H9 (cell line): ENCODE measurements around the gene PSMC1. TPM values are rescaled to one million over a fixed set of nuclear protein-coding genes. Genes with fewer than 3 reads are reported as not detected.

Experiments
- DNase-seq: peaks from one replicate; pipeline ENCODE4 v3.0.0-alpha.2; 2017
- H2AFZ ChIP-seq: one replicate; pipeline ENCODE4 v1.6.1; 2013; ENCODE audit warnings: mild to moderate bottlenecking, low read length, control low read depth, moderate library complexity
- H2AK5ac ChIP-seq: 2 replicates; pipeline ENCODE4 v1.6.1; 2013; ENCODE audit warnings: low read length, control low read depth, mixed read lengths; ENCODE audit not compliant: insufficient read length
- H2BK120ac ChIP-seq: one replicate; pipeline ENCODE4 v1.6.1; 2013; ENCODE audit warnings: low read depth, mild to moderate bottlenecking, low read length, control low read depth, inconsistent platforms; ENCODE audit not compliant: poor library complexity, severe bottlenecking
- H2BK12ac ChIP-seq: 2 replicates; pipeline ENCODE4 v1.6.1; 2013; ENCODE audit warnings: low read length, control low read depth, mixed read lengths, low read depth; ENCODE audit not compliant: insufficient read length
- H2BK15ac ChIP-seq: 2 replicates; pipeline ENCODE4 v1.6.1; 2013; ENCODE audit warnings: low read depth, low read length, control low read depth
- H2BK20ac ChIP-seq: one replicate; pipeline ENCODE4 v1.6.1; 2013; ENCODE audit warnings: low read depth, mild to moderate bottlenecking, low read length, control low read depth, inconsistent platforms; ENCODE audit not compliant: poor library complexity, severe bottlenecking
- H2BK5ac ChIP-seq: 2 replicates; pipeline ENCODE4 v1.6.1; 2013; ENCODE audit warnings: low read length, control low read depth, mixed read lengths; ENCODE audit not compliant: insufficient read length
- H3K14ac ChIP-seq: 2 replicates; pipeline ENCODE4 v1.6.1; 2013; ENCODE audit warnings: low read length, control low read depth; ENCODE audit not compliant: insufficient read depth
- H3K18ac ChIP-seq: 2 replicates; pipeline ENCODE4 v1.6.1; 2013; ENCODE audit warnings: low read depth, mild to moderate bottlenecking, mixed read lengths, low read length, control low read depth; ENCODE audit not compliant: insufficient read length
- H3K23ac ChIP-seq: 2 replicates; pipeline ENCODE4 v1.6.1; 2013; ENCODE audit warnings: low read length, control low read depth, mixed read lengths, low read depth; ENCODE audit not compliant: insufficient read length
- H3K23me2 ChIP-seq: 2 replicates; pipeline ENCODE4 v1.6.1; 2013; ENCODE audit warnings: low read depth, mild to moderate bottlenecking, mixed read lengths, low read length, control low read depth; ENCODE audit not compliant: insufficient read length, poor library complexity, severe bottlenecking
- H3K27ac ChIP-seq: 2 replicates; pipeline ENCODE4 v1.5.1; 2013; ENCODE audit warnings: low read length, control low read depth, mixed read lengths, low read depth; ENCODE audit not compliant: insufficient read length
- H3K27me3 ChIP-seq: 2 replicates; pipeline ENCODE4 v1.6.1; 2013; ENCODE audit warnings: low read length, control low read depth, inconsistent platforms; ENCODE audit not compliant: insufficient read depth
- H3K4ac ChIP-seq: 2 replicates; pipeline ENCODE4 v1.6.1; 2013; ENCODE audit warnings: low read depth, mild to moderate bottlenecking, control low read depth, inconsistent platforms, low read length, moderate library complexity
- H3K4me1 ChIP-seq: 2 replicates; pipeline ENCODE4 v1.6.1; 2013; ENCODE audit warnings: low read length, control low read depth, inconsistent platforms; ENCODE audit not compliant: insufficient read depth
- H3K4me2 ChIP-seq: 2 replicates; pipeline ENCODE4 v1.6.1; 2013; ENCODE audit warnings: low read length, control low read depth, mixed read lengths; ENCODE audit not compliant: insufficient read length, insufficient read depth
- H3K56ac ChIP-seq: 2 replicates; pipeline ENCODE4 v1.6.1; 2013; ENCODE audit warnings: low read depth, mild to moderate bottlenecking, mixed read lengths, low read length, control low read depth; ENCODE audit not compliant: insufficient read length
- H3K79me1 ChIP-seq: 2 replicates; pipeline ENCODE4 v1.6.1; 2013; ENCODE audit warnings: low read depth, mild to moderate bottlenecking, moderate library complexity, low read length, control low read depth, inconsistent platforms; ENCODE audit not compliant: insufficient read depth, poor library complexity, severe bottlenecking
- H3K79me2 ChIP-seq: 2 replicates; pipeline ENCODE4 v1.6.1; 2013; ENCODE audit warnings: low read length, control low read depth, inconsistent platforms; ENCODE audit not compliant: insufficient read depth
- H3K9ac ChIP-seq: 2 replicates; pipeline ENCODE4 v1.6.1; 2013; ENCODE audit warnings: low read length, control low read depth, mixed read lengths; ENCODE audit not compliant: insufficient read length; ENCODE audit errors: extremely low read depth
- H3K9me3 ChIP-seq: one replicate; pipeline ENCODE4 v1.6.1; 2013; ENCODE audit warnings: low read depth, low read length, inconsistent platforms; ENCODE audit not compliant: control insufficient read depth
- H3T11ph ChIP-seq: one replicate; pipeline ENCODE4 v1.6.1; 2013; ENCODE audit warnings: mild to moderate bottlenecking, low read length, control low read depth, inconsistent platforms
- H4K20me1 ChIP-seq: one replicate; pipeline ENCODE4 v1.6.1; 2013; ENCODE audit not compliant: control insufficient read depth, insufficient read length, insufficient read depth
- H4K5ac ChIP-seq: 2 replicates; pipeline ENCODE4 v1.6.1; 2013; ENCODE audit warnings: low read depth, mild to moderate bottlenecking, mixed read lengths, low read length, control low read depth; ENCODE audit not compliant: insufficient read length
- H4K8ac ChIP-seq: replicated peaks from 2 replicates; pipeline ENCODE4 v1.6.1; 2013; ENCODE audit warnings: low read length, control low read depth, mixed read lengths, low read depth; ENCODE audit not compliant: insufficient read length
- H4K91ac ChIP-seq: 2 replicates; pipeline ENCODE4 v1.6.1; 2013; ENCODE audit warnings: low read depth, mild to moderate bottlenecking, moderate library complexity, mixed read lengths, low read length, control low read depth; ENCODE audit not compliant: insufficient read length
- H3K27ac Mint-ChIP-seq, 3 experiments: 2 replicates in 2 of 3; 3 replicates in 1 of 3; pipeline ENCODE4 v1.8.0; 2020 to 2021; ENCODE audit warnings: mixed read lengths in 3 of 3, mild to moderate bottlenecking in 1 of 3, moderate library complexity in 1 of 3
- H3K27me3 Mint-ChIP-seq: 2 replicates; pipeline ENCODE4 v1.8.0; 2021; ENCODE audit warnings: low read depth, mild to moderate bottlenecking, moderate library complexity, mixed read lengths
- H3K36me3 Mint-ChIP-seq, 3 experiments: 2 replicates in 2 of 3; 3 replicates in 1 of 3; pipeline ENCODE4 v1.8.0; 2020 to 2021; ENCODE audit warnings: low read depth in 3 of 3, mixed read lengths in 3 of 3; ENCODE audit not compliant: insufficient read depth in 1 of 3
- H3K4me1 Mint-ChIP-seq, 2 experiments: 2 replicates each; pipeline ENCODE4 v1.8.0; 2020; ENCODE audit warnings: mixed read lengths in 2 of 2
- H3K4me3 Mint-ChIP-seq, 2 experiments: 2 replicates in 1 of 2; 3 replicates in 1 of 2; pipeline ENCODE4 v1.8.0; 2020 to 2021; ENCODE audit warnings: mild to moderate bottlenecking in 2 of 2, mixed read lengths in 2 of 2, moderate library complexity in 1 of 2
- H3K9me3 Mint-ChIP-seq, 2 experiments: 2 replicates in 1 of 2; 3 replicates in 1 of 2; pipeline ENCODE4 v1.8.0; 2020; ENCODE audit warnings: mild to moderate bottlenecking in 2 of 2, mixed read lengths in 2 of 2, moderate library complexity in 1 of 2
- WGBS: extraction: QIAGEN DNeasy Blood & Tissue Kit; methylation state at CpG from one replicate; pipeline ENCODE4 v1.1.7; 2013; ENCODE audit warnings: missing lambda C conversion rate, low lambda C conversion rate, mixed read lengths; ENCODE audit not compliant: insufficient read length; ENCODE audit errors: extremely low coverage; 5-methylcytosine and 5-hydroxymethylcytosine counted together
- total RNA-seq: library from RNA; stranded (reverse); gene quantifications from 2 replicates; pipeline ENCODE4 v1.2.1, GENCODE V29; 2021
- TF ChIP-seq, protein P1 (sequence below): fragments of 200-600 bp; sonication (generic); conservative IDR thresholded peaks from 3 replicates; pipeline ENCODE4 v1.8.0; 2021; ENCODE audit warnings: antibody characterized with exemption, mild to moderate bottlenecking

Gene PSMC1
- total RNA-seq, 1 experiment from 2014 or later, result 113 TPM

DNA sequence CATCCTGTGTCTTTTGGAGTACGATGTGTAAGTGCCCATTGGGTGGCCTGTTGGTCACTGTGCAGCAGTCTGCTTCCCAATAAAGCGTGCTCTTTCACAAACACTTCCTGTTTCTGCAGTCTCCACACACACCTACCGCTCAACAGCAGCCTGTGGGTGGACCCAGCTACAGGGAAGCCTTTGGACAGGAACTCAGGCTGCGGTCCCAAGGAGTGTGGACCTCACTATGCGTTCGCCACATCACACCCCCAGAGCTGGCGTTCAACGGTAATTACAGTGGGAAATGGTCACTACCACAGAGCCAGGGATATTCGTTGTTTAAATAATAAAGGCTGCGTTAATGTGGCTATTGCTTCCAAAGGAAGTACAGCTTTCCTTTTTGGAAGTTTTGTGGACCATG is 16.2 kb downstream of the PSMC1 start:
- no peak overlapping the region for H4K91ac ChIP-seq
- no peak overlapping the region for H4K8ac ChIP-seq
- no peak overlapping the region for H2BK20ac ChIP-seq
- H3K27me3 Mint-ChIP-seq, result no peaks in the 10 kb centered on the region
- WGBS, result no CpG with 5 or more reads among the region's 10 CpGs
- no peaks in the 10 kb centered on the region for H3K27me3 ChIP-seq
- no peak for DNase-seq
- no peak overlapping the region for H2AK5ac ChIP-seq
- no peaks in the 10 kb centered on the region for H3K9me3 ChIP-seq
- no peaks in the 10 kb centered on the region for H3K9me3 Mint-ChIP-seq
- H4K5ac ChIP-seq, result no peak overlapping the region
- no peak overlapping the region for H3K18ac ChIP-seq
- no peak overlapping the region for H3K4ac ChIP-seq
- H2BK5ac ChIP-seq, result no peak overlapping the region
- no peak overlapping the region for H3K27ac Mint-ChIP-seq
- H2BK12ac ChIP-seq, result no peak overlapping the region
- no peaks in the 10 kb centered on the region for H3K23me2 ChIP-seq
- H3K4me1 Mint-ChIP-seq, result no peaks in the 10 kb centered on the region
- no peak overlapping the region for H3K56ac ChIP-seq
- H3K9ac ChIP-seq, result no peak overlapping the region
- no peaks in the 10 kb centered on the region for H3K79me2 ChIP-seq
- no peaks in the 10 kb centered on the region for H3K79me1 ChIP-seq
- no peak overlapping the region for H3K4me2 ChIP-seq
- no peak overlapping the region for H3K27ac ChIP-seq
- no peak overlapping the region for H3K23ac ChIP-seq
- peaks cover 16 to 82% (median 58%) of the 10 kb centered on the region in 3 experiments; a peak in 6 of 7 replicates for H3K36me3 Mint-ChIP-seq
- H2BK15ac ChIP-seq, result no peak overlapping the region
- H4K20me1 ChIP-seq, result no peaks in the 10 kb centered on the region
- H3K4me3 Mint-ChIP-seq, result no peak overlapping the region
- H2AFZ ChIP-seq, result no peak overlapping the region
- no peak overlapping the region for H3T11ph ChIP-seq
- H3K14ac ChIP-seq, result no peak overlapping the region
- H3K4me1 ChIP-seq, result no peaks in the 10 kb centered on the region
- H2BK120ac ChIP-seq, result no peak overlapping the region
- TF ChIP-seq, protein P1, sequence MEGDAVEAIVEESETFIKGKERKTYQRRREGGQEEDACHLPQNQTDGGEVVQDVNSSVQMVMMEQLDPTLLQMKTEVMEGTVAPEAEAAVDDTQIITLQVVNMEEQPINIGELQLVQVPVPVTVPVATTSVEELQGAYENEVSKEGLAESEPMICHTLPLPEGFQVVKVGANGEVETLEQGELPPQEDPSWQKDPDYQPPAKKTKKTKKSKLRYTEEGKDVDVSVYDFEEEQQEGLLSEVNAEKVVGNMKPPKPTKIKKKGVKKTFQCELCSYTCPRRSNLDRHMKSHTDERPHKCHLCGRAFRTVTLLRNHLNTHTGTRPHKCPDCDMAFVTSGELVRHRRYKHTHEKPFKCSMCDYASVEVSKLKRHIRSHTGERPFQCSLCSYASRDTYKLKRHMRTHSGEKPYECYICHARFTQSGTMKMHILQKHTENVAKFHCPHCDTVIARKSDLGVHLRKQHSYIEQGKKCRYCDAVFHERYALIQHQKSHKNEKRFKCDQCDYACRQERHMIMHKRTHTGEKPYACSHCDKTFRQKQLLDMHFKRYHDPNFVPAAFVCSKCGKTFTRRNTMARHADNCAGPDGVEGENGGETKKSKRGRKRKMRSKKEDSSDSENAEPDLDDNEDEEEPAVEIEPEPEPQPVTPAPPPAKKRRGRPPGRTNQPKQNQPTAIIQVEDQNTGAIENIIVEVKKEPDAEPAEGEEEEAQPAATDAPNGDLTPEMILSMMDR, result no peak
